ENCODE measurements around the gene BCL7C. TPM values are rescaled to one million over a fixed set of nuclear protein-coding genes. Genes with fewer than 3 reads are reported as not detected.

The BCL7C gene
- total RNA-seq = 10 to 100 TPM; 27.8 to 29.8 TPM

GRCh38 chr16:30893744-30894539 is at the start of gene BCL7C:
Gene BCL7C (minus strand): TSS chr16:30894077. CDS start chr16:30893944, 133 bp downstream.
- CTCF ChIA-PET = interaction anchor here (1.9 to 5.4 kb wide), 3 partner anchors 8 to 49 kb away, joined by 5 to 26 read pairs (median 24); no protein-coding TSS in a partner anchor
- POLR2A ChIA-PET = interaction anchor here (1.6 to 2.1 kb wide), 2 partner anchors 8 to 20 kb away, joined by 4 to 7 read pairs; no protein-coding TSS in a partner anchor

DNA sequence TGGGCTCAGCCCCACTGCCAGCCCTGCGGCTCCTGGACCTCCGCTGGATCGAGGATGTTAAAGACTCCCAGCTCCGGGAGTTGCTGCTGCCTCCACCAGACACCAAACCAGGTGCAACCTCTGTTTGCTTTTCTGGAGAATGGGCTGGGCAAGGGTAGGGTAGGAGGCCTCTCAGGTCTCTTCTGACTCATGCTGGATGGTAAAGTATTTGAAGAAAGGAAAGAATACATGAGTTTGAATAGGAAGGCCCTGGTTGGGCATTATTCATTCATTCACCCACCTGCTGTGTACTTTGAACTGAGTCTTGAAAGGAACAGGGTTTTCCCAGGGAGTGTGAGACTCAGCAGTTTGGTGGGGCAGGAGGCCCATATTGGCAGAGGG is 48.5 kb upstream of the BCL7C start:
- ChIA-PET POLR2A (interaction anchor here (0.7 to 1.1 kb wide), 3 partner anchors 12 to 97 kb away, joined by 3 to 4 read pairs (median 3); partner anchors contain the start of gene FBXL19), CTCF (interaction anchor here (0.6 to 5.3 kb wide), 15 partner anchors 10 to 498 kb away, joined by 3 to 69 read pairs (median 4); no protein-coding TSS in a partner anchor)

GRCh38 chr16:30941600-30942425 is 47.9 kb upstream of the BCL7C start:
- ChIA-PET CTCF (interaction anchor here (0.6 to 5.3 kb wide), 18 partner anchors 10 to 498 kb away, joined by 3 to 69 read pairs (median 4); no protein-coding TSS in a partner anchor), POLR2A (interaction anchor here (0.7 to 1.1 kb wide), 3 partner anchors 13 to 97 kb away, joined by 3 to 4 read pairs (median 3); partner anchors contain the start of gene FBXL19)

DNA sequence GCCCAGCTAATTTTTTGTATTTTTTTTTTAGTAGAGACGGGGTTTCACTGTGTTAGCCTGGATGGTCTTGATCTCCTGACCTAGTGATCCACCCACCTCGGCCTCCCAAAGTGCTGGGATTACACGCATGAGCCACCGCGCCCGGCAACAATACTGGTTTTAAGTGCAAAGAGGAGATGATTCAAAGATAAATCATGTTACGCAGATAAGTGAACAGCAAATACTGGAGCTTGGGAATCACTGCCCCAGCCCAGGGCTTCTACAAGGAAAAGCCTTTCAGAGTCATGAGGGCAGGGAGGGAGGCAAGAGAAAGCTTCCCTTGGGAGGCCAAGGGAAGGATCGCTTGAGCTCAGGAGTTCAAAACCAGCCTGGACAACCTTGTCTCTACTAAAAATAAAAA is 45.7 kb upstream of the BCL7C start:
- POLR2A ChIA-PET = interaction anchor here (0.7 kb wide), 1 partner anchor 15 kb away, joined by 3 read pairs; no protein-coding TSS in a partner anchor
- CTCF ChIA-PET = interaction anchor here (0.5 to 1.1 kb wide), 3 partner anchors 38 to 377 kb away, joined by 3 to 4 read pairs (median 4); no protein-coding TSS in a partner anchor

DNA sequence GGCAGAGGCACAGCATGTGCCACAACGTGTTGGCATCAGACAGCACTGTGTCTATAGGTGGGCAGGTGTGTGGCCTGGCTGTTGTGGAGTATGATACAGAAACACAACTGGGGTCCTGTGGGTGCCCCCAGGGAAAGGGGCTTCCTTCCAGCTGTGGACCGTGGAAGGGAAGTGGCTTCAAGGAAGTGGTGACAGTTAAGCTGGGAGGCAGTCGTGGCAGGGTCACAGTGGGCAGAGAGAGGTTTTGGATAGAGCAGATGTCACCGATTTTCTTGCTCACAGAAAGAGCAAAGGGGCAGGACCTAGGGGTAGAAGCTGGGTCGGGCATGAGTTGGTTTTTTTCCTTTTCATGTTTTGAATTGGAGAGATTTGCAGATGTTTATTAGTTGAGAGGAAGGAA is 43.8 kb upstream of the BCL7C start:
- ChIA-PET POLR2A (no interaction called here), CTCF (no interaction called here)

DNA sequence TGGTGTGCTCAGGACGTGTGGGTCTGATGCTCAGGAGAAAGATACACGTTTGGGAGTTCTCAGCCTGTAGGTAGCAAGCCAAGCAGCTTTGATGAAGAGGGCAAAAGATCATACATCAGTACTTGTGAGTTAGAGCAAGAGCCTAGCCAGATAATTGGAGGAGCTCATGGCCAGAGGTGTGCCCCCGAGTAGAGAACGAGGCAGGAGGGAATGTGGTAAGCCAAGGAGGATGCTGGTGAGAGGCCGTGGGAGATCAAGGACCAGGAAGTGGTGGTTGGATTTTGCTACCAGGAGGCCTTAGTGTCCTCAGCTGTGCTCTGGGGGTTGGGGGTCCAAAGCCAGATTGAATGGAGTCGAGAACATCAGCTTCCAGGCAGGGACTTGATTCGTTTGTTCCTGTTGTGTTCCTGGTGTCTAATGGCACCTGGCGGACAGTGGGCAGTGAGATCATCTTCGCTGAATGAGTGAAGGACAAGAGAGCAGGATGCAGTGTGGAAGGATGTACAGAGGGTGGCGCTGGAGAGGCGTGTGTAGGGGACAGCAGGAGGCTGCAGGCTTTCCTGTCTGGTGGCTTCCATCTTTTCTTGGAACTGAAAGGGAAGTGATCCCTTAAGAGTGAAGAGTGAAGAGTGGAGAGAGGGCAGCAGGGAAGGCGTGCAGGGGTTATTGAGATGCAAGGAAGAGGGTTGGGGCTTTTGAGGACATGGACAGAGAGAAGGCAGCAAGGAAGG is 41.1 kb upstream of the BCL7C start:
- POLR2A ChIA-PET = no interaction called here
- CTCF ChIA-PET = interaction anchor here (1.0 to 1.7 kb wide), 4 partner anchors 9 to 91 kb away, joined by 3 to 5 read pairs (median 4); no protein-coding TSS in a partner anchor

DNA sequence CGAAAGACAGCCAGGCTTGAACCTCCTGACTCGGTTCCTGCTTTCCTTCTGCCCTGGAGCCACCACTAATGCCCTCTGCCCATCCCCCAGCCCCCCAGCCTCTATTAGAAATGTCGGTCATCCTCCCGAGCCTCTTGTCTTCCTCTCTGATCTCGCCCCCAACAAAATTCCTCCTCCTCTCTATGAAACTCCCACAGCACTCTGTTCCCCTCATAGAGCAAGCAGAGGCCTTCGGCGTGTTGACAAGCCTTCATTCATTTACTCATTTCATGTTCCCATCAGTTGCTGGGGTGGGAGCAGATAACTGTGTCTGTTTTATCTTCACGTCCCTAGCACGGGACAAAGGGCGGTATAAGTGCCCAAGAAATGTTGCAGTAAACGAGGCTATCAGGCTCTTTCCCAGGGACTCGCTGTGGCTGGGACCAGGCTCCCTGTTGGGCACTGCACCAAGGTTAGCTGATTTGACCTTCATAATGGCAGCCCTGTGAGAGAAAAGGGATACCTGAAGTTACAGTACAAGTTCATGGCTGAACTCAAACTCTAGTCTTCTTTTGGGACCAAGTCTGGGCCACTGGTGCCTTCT is 37.3 kb upstream of the BCL7C start:
- ChIA-PET CTCF (no interaction called here), POLR2A (no interaction called here)

GRCh38 chr16:30930160-30930571 is 36.3 kb upstream of the BCL7C start:
- ChIA-PET POLR2A (no interaction called here), CTCF (interaction anchor here (1.2 kb wide), 1 partner anchor 12 kb away, joined by 3 read pairs; no protein-coding TSS in a partner anchor)

DNA sequence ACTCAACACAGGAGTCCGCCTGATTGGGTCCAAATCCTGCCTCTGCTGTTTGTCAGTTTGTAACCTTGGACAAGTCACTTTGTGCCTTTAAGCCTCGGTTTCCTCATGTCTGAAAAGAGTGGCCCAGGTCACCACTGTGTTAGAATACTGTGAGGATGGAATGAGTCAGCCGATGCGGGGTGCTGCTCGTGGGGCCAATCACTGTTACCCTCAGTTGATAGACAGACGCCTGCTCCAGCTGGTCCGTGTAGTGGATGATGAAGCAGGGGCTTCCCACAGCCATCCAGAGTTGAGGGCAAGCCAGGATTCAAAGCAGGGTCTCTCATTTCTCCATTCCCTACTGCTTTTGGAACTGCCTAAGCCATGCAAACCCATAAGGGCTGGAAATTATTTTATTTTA is 35.3 kb upstream of the BCL7C start:
- ChIA-PET CTCF (interaction anchor here (1.2 kb wide), 1 partner anchor 13 kb away, joined by 3 read pairs; no protein-coding TSS in a partner anchor), POLR2A (interaction anchor here (0.5 kb wide), 1 partner anchor 945 kb away, joined by 4 read pairs; the partner anchor contains the start of gene ZNF267)

DNA sequence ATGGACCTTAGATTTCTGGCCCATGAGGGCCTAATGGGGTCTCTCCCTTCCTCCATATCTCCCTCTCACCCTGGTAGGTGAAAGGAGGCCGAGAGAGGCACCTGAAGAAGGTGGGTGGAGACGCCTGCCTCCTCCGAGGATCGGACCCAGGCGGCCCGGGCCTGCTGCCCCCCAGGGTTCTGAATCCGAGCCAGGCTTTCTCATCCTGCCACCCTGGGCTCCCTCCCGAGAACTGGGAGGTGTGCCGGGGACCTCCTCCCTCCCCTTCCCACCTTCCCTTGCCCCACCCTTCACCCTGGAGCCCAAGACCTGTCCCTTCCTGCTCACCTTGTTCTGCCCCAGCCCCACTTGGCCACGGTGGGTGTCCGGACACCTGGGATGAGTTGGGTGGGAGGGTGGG is 34.5 kb upstream of the BCL7C start:
- CTCF ChIA-PET = no interaction called here
- POLR2A ChIA-PET = no interaction called here

DNA sequence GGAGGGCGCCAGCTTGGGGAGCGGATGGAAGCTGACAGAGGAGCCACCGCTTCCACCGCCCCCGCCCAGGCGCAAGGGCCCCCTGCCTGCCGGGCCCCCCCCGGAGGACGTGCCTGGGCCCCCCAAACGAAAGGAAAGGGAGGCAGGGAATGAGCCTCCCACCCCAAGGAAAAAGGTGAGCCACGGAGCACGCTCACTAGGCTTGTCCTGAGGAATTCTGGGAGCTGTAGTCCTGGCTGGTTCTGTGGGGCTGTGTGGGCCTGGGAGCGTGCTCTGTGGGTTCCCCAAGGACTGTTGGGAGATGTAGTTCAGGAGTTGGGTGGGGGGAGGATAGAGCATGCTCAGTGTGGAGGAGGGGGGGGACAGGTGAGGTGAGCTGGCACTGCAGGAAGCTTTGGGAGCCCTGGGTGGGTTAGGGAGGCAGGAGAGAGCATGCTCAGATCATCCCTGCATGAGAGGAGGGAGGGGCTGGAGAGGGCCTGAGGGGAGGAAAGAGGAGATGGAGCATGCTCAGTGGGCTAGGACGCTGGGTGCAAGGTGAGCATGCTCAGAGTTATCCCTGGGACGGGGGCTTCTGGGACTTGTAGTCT is 34.0 kb upstream of the BCL7C start:
- CTCF ChIA-PET = interaction anchor here (1.0 kb wide), 1 partner anchor 14 kb away, joined by 4 read pairs; no protein-coding TSS in a partner anchor
- POLR2A ChIA-PET = no interaction called here

- POLR2A ChIA-PET = no interaction called here
- CTCF ChIA-PET = interaction anchor here (1.0 kb wide), 1 partner anchor 15 kb away, joined by 4 read pairs; no protein-coding TSS in a partner anchor
Measured at GRCh38 chr16:30926937-30927788, 33.3 kb upstream of the BCL7C start.

- ChIA-PET CTCF (interaction anchor here (1.4 kb wide), 2 partner anchors 16 to 82 kb away, joined by 3 to 9 read pairs; no protein-coding TSS in a partner anchor), POLR2A (no interaction called here)
Measured at GRCh38 chr16:30925995-30926811, 32.3 kb upstream of the BCL7C start.

GRCh38 chr16:30925632-30925987 is 31.7 kb upstream of the BCL7C start:
- ChIA-PET POLR2A (no interaction called here), CTCF (interaction anchor here (1.4 to 1.5 kb wide), 3 partner anchors 16 to 81 kb away, joined by 3 to 9 read pairs (median 4); no protein-coding TSS in a partner anchor)

- ChIA-PET POLR2A (interaction anchor here (0.6 to 1.6 kb wide), 2 partner anchors 15 to 18 kb away, joined by 3 to 4 read pairs; no protein-coding TSS in a partner anchor), CTCF (interaction anchor here (0.7 to 1.5 kb wide), 4 partner anchors 11 to 81 kb away, joined by 3 to 9 read pairs (median 4); no protein-coding TSS in a partner anchor)
Measured at GRCh38 chr16:30924913-30925631, 31.2 kb upstream of the BCL7C start.

All from activated CD8-positive, alpha-beta memory T cell treated with anti-CD3 and anti-CD28 coated beads for 36 hours (primary cell).